HG03558 (cell line): ENCODE results near the gene FRMD1.

Experiments used
- ATAC-seq: cut with Tn5 transposase; IDR thresholded peaks from one replicate; pipeline ENCODE4 v1.9.1; 2021; ENCODE audit warnings: moderate number of reproducible peaks; ENCODE audit not compliant: unreplicated experiment; ENCODE audit errors: extremely low read depth

The FRMD1 gene

GRCh38 chr6:168113226-168113625 is 34.2 kb upstream of the FRMD1 start:
- ATAC-seq: no peak

GRCh38 chr6:168111911-168112310 is 32.9 kb upstream of the FRMD1 start:
- ATAC-seq: no peak

- ATAC-seq: no peak
These were observed 31.4 kb upstream of the FRMD1 start for GRCh38 chr6:168110437-168110836.

- ATAC-seq: no peak
These were observed 30.2 kb upstream of the FRMD1 start for GRCh38 chr6:168109171-168109570.

GRCh38 chr6:168107191-168107983 is 28.4 kb upstream of the FRMD1 start:
- ATAC-seq: no peak

- ATAC-seq: no peak
These were observed 27.6 kb upstream of the FRMD1 start for GRCh38 chr6:168106633-168107005.

- ATAC-seq: no peak
These were observed 27.0 kb upstream of the FRMD1 start for GRCh38 chr6:168105813-168106632.

- no peak for ATAC-seq
These were observed 25.6 kb upstream of the FRMD1 start for GRCh38 chr6:168104636-168105035.

GRCh38 chr6:168103050-168103830 is 24.2 kb upstream of the FRMD1 start:
- ATAC-seq: no peak

GRCh38 chr6:168102315-168102985 is 23.4 kb upstream of the FRMD1 start:
- ATAC-seq: no peak

GRCh38 chr6:168101590-168102314 is 22.7 kb upstream of the FRMD1 start:
- ATAC-seq: no peak

GRCh38 chr6:168100803-168101589 is 22.0 kb upstream of the FRMD1 start:
- ATAC-seq: no peak

- ATAC-seq: no peak
These were observed 21.2 kb upstream of the FRMD1 start for GRCh38 chr6:168100011-168100802.

- ATAC-seq: no peak
These were observed 20.4 kb upstream of the FRMD1 start for GRCh38 chr6:168099201-168100010.

GRCh38 chr6:168098431-168098861 is 19.4 kb upstream of the FRMD1 start:
- no peak for ATAC-seq

- no peak for ATAC-seq
These were observed 18.8 kb upstream of the FRMD1 start for GRCh38 chr6:168097621-168098430.
